ENCODE data around the gene PNPLA6. TPM values are rescaled to one million over a fixed set of nuclear protein-coding genes. Genes with fewer than 3 reads are reported as not detected.

The PNPLA6 gene
- total RNA-seq: 100 to 1,000 TPM in 1 of 4 donors, 10 to 100 TPM in 3; 57.8 to 112 (median 78.5) TPM

DNA sequence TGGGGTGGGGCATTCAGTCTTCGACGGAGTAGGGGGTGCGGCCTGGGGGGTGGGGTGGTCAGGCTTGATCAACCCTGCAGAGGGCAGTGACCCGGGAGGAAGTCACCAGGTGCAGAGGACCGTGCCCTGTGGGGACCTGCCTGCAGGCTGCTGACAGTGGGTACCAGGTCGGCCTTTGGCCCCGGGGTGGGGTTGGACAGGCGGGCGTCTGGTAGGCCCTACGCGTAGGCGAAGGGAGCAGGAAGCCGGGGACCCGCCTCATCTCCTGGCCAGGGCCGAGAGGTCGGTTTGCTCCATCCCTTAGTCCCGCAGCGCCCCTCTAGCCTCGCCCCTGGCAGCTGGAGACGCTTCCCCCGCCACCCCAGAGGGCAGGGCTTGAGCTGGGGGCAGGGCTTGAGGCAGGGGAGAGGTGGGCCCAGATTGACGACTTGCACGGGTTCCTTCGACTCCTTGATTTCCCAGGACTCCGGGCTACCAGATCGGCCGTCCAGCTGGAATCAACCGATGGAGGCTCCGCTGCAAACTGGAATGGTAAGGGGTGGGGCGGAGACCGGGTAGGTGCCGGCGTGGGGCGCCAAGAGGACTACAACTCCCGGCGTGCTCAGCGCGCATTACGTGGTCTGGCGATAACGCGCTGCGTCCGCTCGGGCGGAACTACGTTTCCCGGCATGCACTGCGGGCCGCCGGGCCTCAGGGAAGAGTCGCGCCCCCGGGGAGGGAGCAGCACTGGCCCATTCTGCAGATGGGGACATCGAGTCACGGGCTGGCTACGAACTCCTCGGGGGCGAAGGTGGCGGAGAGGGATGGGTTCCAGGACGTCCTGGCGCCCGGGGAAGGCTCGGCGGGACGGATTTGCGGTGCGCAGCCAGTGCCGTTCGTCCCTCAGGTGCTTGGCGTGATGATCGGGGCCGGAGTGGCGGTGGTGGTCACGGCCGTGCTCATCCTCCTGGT, at the start of gene PNPLA6:
Gene PNPLA6 (plus strand): TSS at position 671 of the 951 bp plus-strand sequence. CDS start 72 bp downstream, at position 743.
- WGBS: 0% methylated on average over 11 of the region's 76 CpGs
- Histone ChIP-seq H3K9me3 (no peaks in the 10 kb centered on the region), H3K4me3 (peak within 1 kb of the TSS; percentile 80), H3K27ac (peak within 1 kb of the TSS; percentile 86), H3K27me3 (no peaks in the 10 kb centered on the region), H3K4me1 (peaks cover 30% of the 10 kb centered on the region), H3K36me3 (peaks cover 49% of the 10 kb centered on the region)
- TF ChIP-seq POLR2A (IDR thresholded peaks at IDR 0.05) (no peak), EP300 (IDR thresholded peaks at IDR 0.05) (no peak), POLR2AphosphoS5 (IDR thresholded peaks at IDR 0.05) (peak in 2 of 3 donors; percentile 66 to 83)
- TF ChIP-seq, protein P1, sequence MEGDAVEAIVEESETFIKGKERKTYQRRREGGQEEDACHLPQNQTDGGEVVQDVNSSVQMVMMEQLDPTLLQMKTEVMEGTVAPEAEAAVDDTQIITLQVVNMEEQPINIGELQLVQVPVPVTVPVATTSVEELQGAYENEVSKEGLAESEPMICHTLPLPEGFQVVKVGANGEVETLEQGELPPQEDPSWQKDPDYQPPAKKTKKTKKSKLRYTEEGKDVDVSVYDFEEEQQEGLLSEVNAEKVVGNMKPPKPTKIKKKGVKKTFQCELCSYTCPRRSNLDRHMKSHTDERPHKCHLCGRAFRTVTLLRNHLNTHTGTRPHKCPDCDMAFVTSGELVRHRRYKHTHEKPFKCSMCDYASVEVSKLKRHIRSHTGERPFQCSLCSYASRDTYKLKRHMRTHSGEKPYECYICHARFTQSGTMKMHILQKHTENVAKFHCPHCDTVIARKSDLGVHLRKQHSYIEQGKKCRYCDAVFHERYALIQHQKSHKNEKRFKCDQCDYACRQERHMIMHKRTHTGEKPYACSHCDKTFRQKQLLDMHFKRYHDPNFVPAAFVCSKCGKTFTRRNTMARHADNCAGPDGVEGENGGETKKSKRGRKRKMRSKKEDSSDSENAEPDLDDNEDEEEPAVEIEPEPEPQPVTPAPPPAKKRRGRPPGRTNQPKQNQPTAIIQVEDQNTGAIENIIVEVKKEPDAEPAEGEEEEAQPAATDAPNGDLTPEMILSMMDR (IDR thresholded peaks at IDR 0.05): no peak
- peak; percentile 96 to 97 for DNase-seq (ENCODE audit: low spot score in 2 of 2)

- no peak for DNase-seq (ENCODE audit: low spot score in 2 of 2)
- Histone ChIP-seq H3K4me1 (peaks cover 34% of the 10 kb centered on the region), H3K4me3 (no peak overlapping the region), H3K27me3 (no peaks in the 10 kb centered on the region), H3K27ac (no peak overlapping the region), H3K36me3 (no peaks in the 10 kb centered on the region), H3K9me3 (no peaks in the 10 kb centered on the region)
- TF ChIP-seq EP300 (IDR thresholded peaks at IDR 0.05) (no peak), POLR2A (IDR thresholded peaks at IDR 0.05) (no peak), POLR2AphosphoS5 (IDR thresholded peaks at IDR 0.05) (no peak)
- TF ChIP-seq, protein P1 (IDR thresholded peaks at IDR 0.05): no peak
- 78% methylated on average over 2 of the region's 2 CpGs for WGBS
Observed at GRCh38 chr19:7486923-7487322, 48.6 kb upstream of the PNPLA6 start.

DNA sequence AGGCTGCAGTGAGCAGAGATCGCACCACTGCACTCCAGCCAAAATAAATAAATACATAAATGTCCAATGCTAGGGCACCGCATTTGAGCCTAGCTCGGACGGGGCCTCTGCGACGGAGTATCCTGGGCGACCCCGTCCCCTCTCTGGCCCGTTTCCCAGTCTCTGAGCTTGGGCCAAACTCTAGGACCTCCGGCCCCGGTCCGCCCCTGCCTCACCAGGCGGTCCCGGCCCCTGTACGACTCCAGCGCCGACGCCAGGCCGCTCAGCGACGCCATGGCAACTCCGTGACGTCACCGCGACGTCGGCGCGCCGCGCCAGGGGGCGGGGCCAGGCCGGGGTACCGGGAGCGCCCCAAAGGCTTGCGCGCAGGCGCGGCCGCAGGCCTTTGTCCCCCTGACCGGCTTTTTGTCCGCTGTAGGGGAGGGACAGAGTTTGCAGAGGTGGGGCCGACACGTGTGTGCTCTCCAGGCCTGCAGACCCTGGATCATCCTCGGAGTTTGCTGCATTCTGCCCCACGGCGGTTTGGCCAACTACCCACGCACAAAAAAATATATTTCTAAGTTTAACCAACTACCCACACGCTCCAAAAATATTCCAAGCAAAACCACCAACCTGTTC, 46.7 kb upstream of the PNPLA6 start, which contains the start of gene PEX11G:
Gene PEX11G (minus strand): TSS at position 300 of the 618 bp plus-strand sequence. CDS start 25 bp downstream, at position 275.
- no peaks in the 10 kb centered on the region for H3K27me3 ChIP-seq
- H3K36me3 ChIP-seq: no peaks in the 10 kb centered on the region
- H3K27ac ChIP-seq: peak within 1 kb of the TSS; percentile 79
- no peaks in the 10 kb centered on the region for H3K9me3 ChIP-seq
- peaks cover 16% of the 10 kb centered on the region for H3K4me1 ChIP-seq
- H3K4me3 ChIP-seq: peak within 1 kb of the TSS; percentile 71
- TF ChIP-seq POLR2A (IDR thresholded peaks at IDR 0.05): peak in 1 of 2 donors; percentile 61
- TF ChIP-seq, protein P1 (IDR thresholded peaks at IDR 0.05): no peak
- peak; percentile 93 to 95 for DNase-seq (ENCODE audit: low spot score in 2 of 2)
- 2% methylated on average over 14 of the region's 49 CpGs for WGBS

GRCh38 chr19:7489609-7490044, 45.9 kb upstream of the PNPLA6 start:
- H3K4me3 ChIP-seq: peak overlapping the region; percentile 71
- no peak for DNase-seq (ENCODE audit: low spot score in 2 of 2)
- no peaks in the 10 kb centered on the region for H3K36me3 ChIP-seq
- TF ChIP-seq POLR2A (IDR thresholded peaks at IDR 0.05) (no peak), EP300 (IDR thresholded peaks at IDR 0.05) (no peak), POLR2AphosphoS5 (IDR thresholded peaks at IDR 0.05) (no peak)
- TF ChIP-seq, protein P1 (IDR thresholded peaks at IDR 0.05): no peak
- H3K4me1 ChIP-seq: peaks cover 24% of the 10 kb centered on the region
- H3K27ac ChIP-seq: no peak overlapping the region
- no peaks in the 10 kb centered on the region for H3K9me3 ChIP-seq
- 66% methylated on average over 11 of the region's 11 CpGs for WGBS
- H3K27me3 ChIP-seq: no peaks in the 10 kb centered on the region

DNA sequence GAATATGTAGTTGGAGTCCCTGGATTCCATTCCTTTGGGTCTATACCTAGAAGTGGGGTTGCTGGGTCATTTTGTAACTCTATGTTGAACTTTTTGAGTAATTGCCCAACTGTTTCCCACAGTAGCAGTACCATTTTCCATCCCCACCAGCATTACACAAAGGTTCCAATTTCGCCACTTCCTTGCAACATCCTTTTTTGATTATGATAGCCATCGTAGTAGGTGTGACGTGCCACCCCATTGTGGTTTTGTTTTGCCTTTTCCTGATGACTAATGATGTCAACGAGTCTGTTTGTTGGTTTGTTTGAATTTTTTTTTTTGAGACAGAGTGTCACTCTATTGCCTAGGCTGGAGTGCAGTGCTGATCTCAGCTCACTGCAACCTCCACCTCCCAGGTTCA, 43.4 kb upstream of the PNPLA6 start:
- H3K4me3 ChIP-seq: no peak overlapping the region
- peaks cover 29% of the 10 kb centered on the region for H3K4me1 ChIP-seq
- no peaks in the 10 kb centered on the region for H3K27me3 ChIP-seq
- H3K36me3 ChIP-seq: no peaks in the 10 kb centered on the region
- DNase-seq (ENCODE audit: low spot score in 2 of 2): no peak
- WGBS: 49% methylated on average over 4 of the region's 4 CpGs
- no peak overlapping the region for H3K27ac ChIP-seq
- TF ChIP-seq EP300 (IDR thresholded peaks at IDR 0.05): no peak
- no peak for TF ChIP-seq POLR2AphosphoS5 (IDR thresholded peaks at IDR 0.05)
- TF ChIP-seq, protein P1 (IDR thresholded peaks at IDR 0.05): no peak
- TF ChIP-seq POLR2A (IDR thresholded peaks at IDR 0.05): no peak
- H3K9me3 ChIP-seq: no peaks in the 10 kb centered on the region

All from suprapubic skin (tissue), 4 donors.